Loucy (cell line): ENCODE data around the gene CNPY1.

ENCODE experiments used
- H2AFZ ChIP-seq: fragments of 200-600 bp; sonication (generic); 2 replicates; pipeline ENCODE4 v1.6.0; 2016; ENCODE audit warnings: antibody characterized with exemption, mild to moderate bottlenecking, low read length, moderate library complexity
- H3F3A ChIP-seq: fragments of 200-600 bp; 2 replicates; pipeline ENCODE4 v1.6.0; 2016; ENCODE audit warnings: antibody characterized with exemption, low read depth, mild to moderate bottlenecking
- H3K27me3 ChIP-seq: fragments of 200-600 bp; sonication (generic); 2 replicates; pipeline ENCODE4 v1.6.1; 2014; ENCODE audit warnings: low read length, mild to moderate bottlenecking; ENCODE audit not compliant: insufficient read depth, poor library complexity, severe bottlenecking
- H3K36me3 ChIP-seq: fragments of 200-600 bp; sonication (generic); 2 replicates; pipeline ENCODE4 v1.6.1; 2016; ENCODE audit warnings: low read length; ENCODE audit not compliant: insufficient read depth
- H3K4me1 ChIP-seq: fragments of 200-600 bp; sonication (generic); 2 replicates; pipeline ENCODE4 v1.5.1; 2014; ENCODE audit warnings: low read length, mild to moderate bottlenecking; ENCODE audit not compliant: insufficient read depth, poor library complexity, severe bottlenecking
- H3K4me2 ChIP-seq: fragments of 200-600 bp; sonication (generic); 2 replicates; pipeline ENCODE4 v1.6.0; 2014; ENCODE audit warnings: antibody characterized with exemption, low read length, low read depth, mild to moderate bottlenecking; ENCODE audit not compliant: poor library complexity, severe bottlenecking
- H3K4me3 ChIP-seq: fragments of 200-600 bp; sonication (generic); 2 replicates; pipeline ENCODE4 v1.5.1; 2014; ENCODE audit warnings: low read length, mild to moderate bottlenecking, mixed read lengths; ENCODE audit not compliant: poor library complexity, severe bottlenecking
- H3K79me2 ChIP-seq: fragments of 200-600 bp; sonication (generic); 2 replicates; pipeline ENCODE4 v1.6.1; 2014; ENCODE audit warnings: low read length; ENCODE audit not compliant: insufficient read depth
- H3K9ac ChIP-seq: fragments of 200-600 bp; sonication (generic); 2 replicates; pipeline ENCODE4 v1.6.0; 2014; ENCODE audit warnings: mild to moderate bottlenecking, low read depth, low read length, moderate library complexity; ENCODE audit not compliant: poor library complexity, severe bottlenecking
- H3K9me2 ChIP-seq: fragments of 200-600 bp; sonication (generic); replicated peaks from 2 replicates; pipeline ENCODE4 v1.6.1; 2016; ENCODE audit warnings: low read depth, low read length, mixed read lengths
- H3K9me3 ChIP-seq: fragments of 200-600 bp; sonication (generic); 2 replicates; pipeline ENCODE4 v1.6.1; 2014; ENCODE audit warnings: mild to moderate bottlenecking, antibody characterized with exemption, low read length, low read depth; ENCODE audit not compliant: insufficient read depth
- H4K20me1 ChIP-seq: fragments of 200-600 bp; sonication (generic); 2 replicates; pipeline ENCODE4 v1.6.0; 2014; ENCODE audit warnings: antibody characterized with exemption, low read length, mild to moderate bottlenecking; ENCODE audit not compliant: insufficient read depth, poor library complexity, severe bottlenecking
- CTCF ChIP-seq: fragments of 200-600 bp; sonication (generic); conservative IDR thresholded peaks from 2 replicates; pipeline ENCODE4 v1.5.1; 2014; ENCODE audit warnings: mild to moderate bottlenecking, antibody characterized with exemption, low read length
- EZH2phosphoT487 ChIP-seq: fragments of 200-600 bp; IDR thresholded peaks from 2 replicates; pipeline ENCODE4 v1.6.1; 2018; ENCODE audit warnings: antibody characterized with exemption, mild to moderate bottlenecking, moderate library complexity, borderline replicate concordance

The CNPY1 gene

GRCh38 chr7:155484483-155485399, 61.6 kb downstream of the CNPY1 start:
- no peak overlapping the region for H3K4me2 ChIP-seq
- H3K4me3 ChIP-seq = no peak overlapping the region
- no peaks in the 10 kb centered on the region for H3K9me3 ChIP-seq
- no peaks in the 10 kb centered on the region for H3K36me3 ChIP-seq
- H3F3A ChIP-seq = no peaks in the 10 kb centered on the region
- H3K79me2 ChIP-seq = no peaks in the 10 kb centered on the region
- no peak overlapping the region for H2AFZ ChIP-seq
- no peaks in the 10 kb centered on the region for H3K27me3 ChIP-seq
- no peaks in the 10 kb centered on the region for H3K4me1 ChIP-seq
- no peaks in the 10 kb centered on the region for H3K9me2 ChIP-seq
- H4K20me1 ChIP-seq = no peaks in the 10 kb centered on the region
- H3K9ac ChIP-seq = no peak overlapping the region
- TF ChIP-seq CTCF = no peak
- no peak for TF ChIP-seq EZH2phosphoT487

GRCh38 chr7:155483868-155484325, 62.5 kb downstream of the CNPY1 start:
- Histone ChIP-seq H3K9me2 (no peaks in the 10 kb centered on the region), H4K20me1 (no peaks in the 10 kb centered on the region), H3F3A (no peaks in the 10 kb centered on the region), H3K4me1 (no peaks in the 10 kb centered on the region), H3K27me3 (no peaks in the 10 kb centered on the region), H3K9me3 (no peaks in the 10 kb centered on the region), H3K4me2 (no peak overlapping the region), H3K36me3 (no peaks in the 10 kb centered on the region), H3K79me2 (no peaks in the 10 kb centered on the region), H2AFZ (no peak overlapping the region), H3K4me3 (no peak overlapping the region), H3K9ac (no peak overlapping the region)
- TF ChIP-seq CTCF = no peak
- no peak for TF ChIP-seq EZH2phosphoT487

- Histone ChIP-seq H2AFZ (no peak overlapping the region), H3K36me3 (no peaks in the 10 kb centered on the region), H3K27me3 (no peaks in the 10 kb centered on the region), H3K79me2 (no peaks in the 10 kb centered on the region), H3F3A (no peaks in the 10 kb centered on the region), H3K9me2 (no peaks in the 10 kb centered on the region), H3K4me2 (no peak overlapping the region), H4K20me1 (no peaks in the 10 kb centered on the region), H3K9me3 (no peaks in the 10 kb centered on the region), H3K4me3 (no peak overlapping the region), H3K4me1 (no peaks in the 10 kb centered on the region), H3K9ac (no peak overlapping the region)
- no peak for TF ChIP-seq EZH2phosphoT487
- TF ChIP-seq CTCF = no peak
Observed at GRCh38 chr7:155483245-155483644, 63.1 kb downstream of the CNPY1 start.
